Kidney (tissue), 14 donors: ENCODE results near the gene DVL1. TPM values are rescaled to one million over a fixed set of nuclear protein-coding genes. Genes with fewer than 3 reads are reported as not detected.

ENCODE experiments used
- DNase-seq, 5 donors: peaks; one replicate each; pipeline ENCODE4 v3.0.0-alpha.2; 2013 to 2020
- FAIRE-seq: peaks from 2 replicates; lab custom pipeline; 2012; peaks lifted over from hg19 to GRCh38; lab: Jason Lieb, UNC
- H3K27ac ChIP-seq, 2 donors: one replicate each; pipeline ENCODE4 v1.7.0; 2013; ENCODE audit warnings: low read depth in 2 of 2, low read length in 2 of 2, inconsistent platforms in 1 of 2
- H3K27me3 ChIP-seq: one replicate; pipeline ENCODE4 v1.7.1; 2013; ENCODE audit warnings: low read length, inconsistent platforms; ENCODE audit not compliant: control insufficient read depth, insufficient read depth
- H3K36me3 ChIP-seq, 3 donors: one replicate each; pipeline versions ENCODE4 v1.7.0 to v1.7.1; 2013; ENCODE audit warnings: low read length in 3 of 3, control low read depth in 1 of 3, inconsistent platforms in 1 of 3; ENCODE audit not compliant: insufficient read depth in 3 of 3, control insufficient read depth in 2 of 3
- H3K4me1 ChIP-seq, 3 donors: one replicate each; pipeline versions ENCODE4 v1.7.0 to v1.7.1; 2013; ENCODE audit warnings: low read length in 3 of 3, inconsistent platforms in 1 of 3, low read depth in 1 of 3; ENCODE audit not compliant: control insufficient read depth in 2 of 3, insufficient read depth in 2 of 3
- H3K4me3 ChIP-seq, 3 donors: one replicate each; pipeline versions ENCODE4 v1.7.0 to v1.8.1; 2013; ENCODE audit warnings: low read length in 3 of 3, control low read depth in 1 of 3, inconsistent platforms in 1 of 3
- H3K9ac ChIP-seq, 3 donors: one replicate each; pipeline versions ENCODE4 v1.7.0 to v1.7.1; 2013; ENCODE audit warnings: low read length in 3 of 3, control low read depth in 1 of 3, inconsistent platforms in 1 of 3
- H3K9me3 ChIP-seq, 3 donors: one replicate each; pipeline versions ENCODE4 v1.7.0 to v1.7.1; 2013; ENCODE audit warnings: low read length in 3 of 3, control low read depth in 1 of 3, inconsistent platforms in 1 of 3; ENCODE audit not compliant: control insufficient read depth in 2 of 3, insufficient read depth in 1 of 3
- intact Hi-C: fragments of 100-400 bp; cut with DNase I; formaldehyde crosslinking; loops from one replicate; pipeline ENCODE4 v1.11.1; 2022
- polyA plus RNA-seq: library from polyadenylated mRNA; stranded (reverse); fragments of 350-450 nt; fragmentation: Illumina TruSeq; extraction: RNeasy Lipid Tissue Mini Kit (QIAGEN cat#74804); gene quantifications from one replicate; pipeline ENCODE4 v1.2.3, GENCODE V29; 2014; ENCODE audit warnings: low read depth, low replicate concordance; ENCODE audit not compliant: insufficient read depth
- total RNA-seq: library from RNA; stranded (reverse); fragmentation: NEBNext Ultra II Directional; extraction: Animal tissue kit (Norgen Biotek cat#: 25700); gene quantifications from one replicate; pipeline ENCODE4 v1.2.1, GENCODE V29; 2021
- TF ChIP-seq, protein P1 (sequence below): IDR thresholded peaks from 3 replicates; pipeline ENCODE4 v1.5.1; 2012; ENCODE audit warnings: mild to moderate bottlenecking, moderate library complexity, borderline replicate concordance; ENCODE audit not compliant: insufficient read depth; ENCODE audit errors: extremely low read depth
- donor health status: control.
- donor health status: control.
- donor health status: control.
- donor health status: control.
- donor health status: control.
- donor health status: DM: yes; HTN: yes; CAD: no.
- donor health status: Normal renal cell carcinoma (clear cell type).

The DVL1 gene
- total and polyA plus RNA-seq, 2 donors from 2014 or later, result 32.5 to 55.0 TPM

DNA sequence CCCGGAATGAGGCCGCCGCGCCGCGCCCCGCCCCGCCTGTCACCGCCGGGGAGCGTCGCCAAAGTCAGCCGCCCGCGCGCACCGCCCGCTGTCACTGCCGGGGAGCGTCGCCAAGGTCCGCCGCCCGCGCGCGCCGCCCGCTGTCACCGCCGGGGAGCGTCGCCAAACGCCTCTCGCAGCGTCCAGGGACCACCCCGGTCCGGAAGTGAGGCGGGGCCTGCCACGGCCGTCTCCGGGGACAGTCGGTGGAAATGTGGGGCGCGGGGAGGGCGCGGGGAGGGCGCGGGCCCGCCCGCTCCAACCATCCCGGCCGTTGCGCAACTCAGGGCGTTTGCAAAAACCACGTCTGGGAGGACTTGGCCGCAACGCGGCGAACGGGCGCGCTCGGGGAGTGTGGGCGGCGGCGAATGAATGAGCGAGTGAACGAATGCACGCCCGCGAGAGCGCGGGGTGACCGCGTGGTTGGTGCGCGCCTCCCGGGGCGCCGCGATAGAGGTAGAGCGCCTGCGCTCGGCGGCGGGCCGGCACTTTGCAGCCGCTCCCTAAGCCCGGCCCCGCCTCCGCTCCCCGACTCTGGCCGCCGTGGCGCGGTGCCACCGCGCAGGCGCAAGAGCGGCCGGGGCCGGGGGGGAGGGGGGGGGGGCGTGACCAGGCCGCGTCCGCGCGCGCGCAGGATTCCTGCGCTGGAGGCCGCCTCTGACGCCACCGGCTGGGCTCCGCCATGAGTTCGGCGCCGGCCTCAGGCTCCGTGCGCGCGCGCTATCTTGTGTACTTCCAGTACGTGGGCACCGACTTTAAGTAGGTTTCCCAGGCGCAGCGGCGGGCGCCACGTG lies 41.1 kb downstream of the DVL1 start, which contains the start of the genes ACAP3 and PUSL1:
ACAP3 (minus strand) TSS at position 8 of the 833 bp plus-strand sequence. CDS start 115 bp downstream, outside the sequence.
PUSL1 (plus strand) TSS at position 675 of the 833 bp plus-strand sequence; CDS start at position 722, 47 bp downstream.
- Histone ChIP-seq H3K4me3 (peak within 1 kb of the TSS; percentile 53 to 77 (median 74)), H3K9me3 (no peaks in the 10 kb centered on the region), H3K4me1 (peaks cover 0 to 36% (median 12%) of the 10 kb centered on the region in 3 donors), H3K27me3 (no peaks in the 10 kb centered on the region), H3K36me3 (peaks cover 0 to 6% (median 5%) of the 10 kb centered on the region in 3 donors), H3K27ac (peak within 1 kb of the TSS; percentile 90 to 92), H3K9ac (peak within 1 kb of the TSS in 2 of 3 donors; percentile 32 to 80)
- peak; percentile 89 to 97 (median 94) for DNase-seq
- TF ChIP-seq, protein P1, sequence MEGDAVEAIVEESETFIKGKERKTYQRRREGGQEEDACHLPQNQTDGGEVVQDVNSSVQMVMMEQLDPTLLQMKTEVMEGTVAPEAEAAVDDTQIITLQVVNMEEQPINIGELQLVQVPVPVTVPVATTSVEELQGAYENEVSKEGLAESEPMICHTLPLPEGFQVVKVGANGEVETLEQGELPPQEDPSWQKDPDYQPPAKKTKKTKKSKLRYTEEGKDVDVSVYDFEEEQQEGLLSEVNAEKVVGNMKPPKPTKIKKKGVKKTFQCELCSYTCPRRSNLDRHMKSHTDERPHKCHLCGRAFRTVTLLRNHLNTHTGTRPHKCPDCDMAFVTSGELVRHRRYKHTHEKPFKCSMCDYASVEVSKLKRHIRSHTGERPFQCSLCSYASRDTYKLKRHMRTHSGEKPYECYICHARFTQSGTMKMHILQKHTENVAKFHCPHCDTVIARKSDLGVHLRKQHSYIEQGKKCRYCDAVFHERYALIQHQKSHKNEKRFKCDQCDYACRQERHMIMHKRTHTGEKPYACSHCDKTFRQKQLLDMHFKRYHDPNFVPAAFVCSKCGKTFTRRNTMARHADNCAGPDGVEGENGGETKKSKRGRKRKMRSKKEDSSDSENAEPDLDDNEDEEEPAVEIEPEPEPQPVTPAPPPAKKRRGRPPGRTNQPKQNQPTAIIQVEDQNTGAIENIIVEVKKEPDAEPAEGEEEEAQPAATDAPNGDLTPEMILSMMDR, result no peak
- intact Hi-C loops, result no loop called here
- FAIRE-seq, result no peak

DNA sequence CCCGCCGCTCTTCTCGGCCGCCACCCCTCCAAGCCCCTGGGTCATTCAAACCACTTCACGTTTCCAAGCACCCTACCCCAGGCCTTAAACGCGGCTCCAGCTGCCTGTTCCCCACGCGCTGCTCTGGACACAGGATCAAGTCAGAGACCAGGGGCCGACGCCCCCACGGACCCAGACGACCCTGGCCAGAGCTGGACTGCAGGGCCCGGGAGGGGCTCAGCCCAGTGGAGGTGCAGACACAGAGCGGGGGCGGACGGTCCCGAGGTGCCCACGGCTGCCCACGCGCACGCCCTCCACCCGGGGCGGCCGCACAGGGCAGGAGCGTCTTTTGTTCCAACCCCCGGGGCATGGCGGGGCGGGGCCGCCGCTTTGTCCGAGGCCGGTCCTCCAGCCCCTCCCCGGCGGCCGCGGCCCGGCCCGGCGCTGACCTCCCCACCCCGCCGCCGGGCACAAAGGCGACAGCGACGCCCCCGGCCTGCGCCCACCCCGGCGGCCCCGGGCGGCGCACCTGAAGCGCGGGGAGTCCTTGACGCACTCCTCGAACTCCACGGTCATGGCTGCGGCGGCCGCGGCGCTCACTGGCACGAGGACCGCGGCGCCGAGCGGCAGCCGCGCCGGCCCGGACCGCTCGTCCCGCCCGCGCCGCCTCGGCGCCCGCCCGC lies 41.8 kb downstream of the DVL1 start:
- TF ChIP-seq, protein P1, result no peak
- no peaks in the 10 kb centered on the region for H3K27me3 ChIP-seq
- H3K36me3 ChIP-seq, result peaks cover 0 to 6% (median 0%) of the 10 kb centered on the region in 3 donors
- H3K9me3 ChIP-seq, result no peaks in the 10 kb centered on the region
- FAIRE-seq (no peak), DNase-seq (peak in 1 of 5 donors; percentile 83)
- peaks cover 0 to 36% (median 12%) of the 10 kb centered on the region in 3 donors for H3K4me1 ChIP-seq
- H3K4me3 ChIP-seq, result peak overlapping the region; percentile 53 to 74 (median 71)
- H3K27ac ChIP-seq, result peak overlapping the region in 1 of 2 donors; percentile 32
- intact Hi-C loops, result no loop called here
- peak overlapping the region in 1 of 3 donors; percentile 13 for H3K9ac ChIP-seq

DNA sequence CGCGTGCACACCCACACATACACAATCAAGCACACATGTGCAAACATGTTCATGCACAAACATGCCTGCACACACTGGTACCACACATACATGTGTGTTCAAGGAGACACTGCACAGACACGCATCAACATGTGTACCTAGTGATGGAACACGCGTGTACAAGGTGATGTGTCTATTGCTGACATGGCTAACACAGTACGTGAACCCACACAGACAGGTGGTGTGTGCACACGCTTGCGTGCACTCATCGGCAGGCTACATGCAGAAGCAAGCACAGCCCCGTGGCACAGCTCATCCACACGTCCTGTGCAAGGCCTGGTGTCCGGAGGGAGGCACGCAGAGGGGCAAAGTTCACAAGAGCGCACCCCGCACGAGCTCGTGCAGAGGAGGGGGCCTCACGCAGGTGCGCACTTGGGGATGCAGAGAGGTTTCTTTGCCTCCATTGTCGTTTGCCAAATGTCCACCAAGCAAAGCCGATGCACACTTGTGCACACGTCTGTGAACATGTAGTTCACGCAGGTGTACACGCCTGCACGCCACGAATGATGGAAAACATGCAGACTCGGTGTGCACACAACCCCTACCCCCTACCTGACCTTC lies 42.5 kb downstream of the DVL1 start:
- TF ChIP-seq, protein P1, result no peak
- FAIRE-seq, result no peak

More for the DNA sequence above, 42.5 kb downstream of the DVL1 start:
- DNase-seq, result no peak
- H3K27ac ChIP-seq, result no peak overlapping the region
- peaks cover 0 to 6% (median 0%) of the 10 kb centered on the region in 3 donors for H3K36me3 ChIP-seq
- H3K9me3 ChIP-seq, result no peaks in the 10 kb centered on the region
- H3K27me3 ChIP-seq, result no peaks in the 10 kb centered on the region
- H3K9ac ChIP-seq, result peak overlapping the region in 2 of 3 donors; percentile 6 to 13
- intact Hi-C loops, result no loop called here
- H3K4me3 ChIP-seq, result peak overlapping the region; percentile 53 to 74 (median 71)
- H3K4me1 ChIP-seq, result peaks cover 0 to 36% (median 12%) of the 10 kb centered on the region in 3 donors
